ENCODE data around the gene HOXA2. TPM values are rescaled to one million over a fixed set of nuclear protein-coding genes. Genes with fewer than 3 reads are reported as not detected.

The HOXA2 gene
- total RNA-seq, 1 donor: 3.6 TPM

GRCh38 chr7:27101171-27101956, 1.1 kb downstream of the HOXA2 start:
- peak; percentile 71 for DNase-seq (ENCODE audit: low read depth)
- H3K4me3 ChIP-seq (ENCODE audit: low read depth, low read length): peak overlapping the region; percentile 69
- no peak for TF ChIP-seq CTCF (IDR thresholded peaks at IDR 0.05; ENCODE audit: insufficient read depth, low read length)

GRCh38 chr7:27100694-27101170, 1.8 kb downstream of the HOXA2 start:
- H3K4me3 ChIP-seq (ENCODE audit: low read depth, low read length): peak overlapping the region; percentile 69
- TF ChIP-seq CTCF (IDR thresholded peaks at IDR 0.05; ENCODE audit: insufficient read depth, low read length): no peak
- peak; percentile 49 for DNase-seq (ENCODE audit: low read depth)

GRCh38 chr7:27099453-27100370, 2.8 kb downstream of the HOXA2 start:
- peak; percentile 33 for DNase-seq (ENCODE audit: low read depth)
- H3K4me3 ChIP-seq (ENCODE audit: low read depth, low read length): peak overlapping the region; percentile 81

GRCh38 chr7:27098578-27099451, 3.7 kb downstream of the HOXA2 start:
- no peak for TF ChIP-seq CTCF (IDR thresholded peaks at IDR 0.05; ENCODE audit: insufficient read depth, low read length)
- H3K4me3 ChIP-seq (ENCODE audit: low read depth, low read length): peak overlapping the region; percentile 81
- DNase-seq (ENCODE audit: low read depth): peak; percentile 72

More at GRCh38 chr7:27099453-27100370, 2.8 kb downstream of the HOXA2 start:
- no peak for TF ChIP-seq CTCF (IDR thresholded peaks at IDR 0.05; ENCODE audit: insufficient read depth, low read length)

- peak; percentile 36 for DNase-seq (ENCODE audit: low read depth)
- peak overlapping the region; percentile 81 for H3K4me3 ChIP-seq (ENCODE audit: low read depth, low read length)
- no peak for TF ChIP-seq CTCF (IDR thresholded peaks at IDR 0.05; ENCODE audit: insufficient read depth, low read length)
Observed at GRCh38 chr7:27097686-27098577, 4.6 kb downstream of the HOXA2 start.
